Pulmonary artery endothelial cell (primary cell): ENCODE measurements around the gene B4GALT2. TPM values are rescaled to one million over a fixed set of nuclear protein-coding genes. Genes with fewer than 3 reads are reported as not detected.

Source experiments
- DNase-seq: peaks from one replicate; pipeline ENCODE4 v3.0.0-alpha.2; 2011; ENCODE audit warnings: low read depth, low spot score
- total RNA-seq: library from RNA; depleted of rRNA; stranded (reverse); fragments of >200 nt; gene quantifications from 2 replicates; pipeline ENCODE4 v1.2.3, GENCODE V29; 2014

Gene B4GALT2
- total RNA-seq, 1 donor from 2014 or later = 100 TPM

- DNase-seq = no peak
Measured at GRCh38 chr1:44002165-44002564, 23.2 kb downstream of the B4GALT2 start.

DNA sequence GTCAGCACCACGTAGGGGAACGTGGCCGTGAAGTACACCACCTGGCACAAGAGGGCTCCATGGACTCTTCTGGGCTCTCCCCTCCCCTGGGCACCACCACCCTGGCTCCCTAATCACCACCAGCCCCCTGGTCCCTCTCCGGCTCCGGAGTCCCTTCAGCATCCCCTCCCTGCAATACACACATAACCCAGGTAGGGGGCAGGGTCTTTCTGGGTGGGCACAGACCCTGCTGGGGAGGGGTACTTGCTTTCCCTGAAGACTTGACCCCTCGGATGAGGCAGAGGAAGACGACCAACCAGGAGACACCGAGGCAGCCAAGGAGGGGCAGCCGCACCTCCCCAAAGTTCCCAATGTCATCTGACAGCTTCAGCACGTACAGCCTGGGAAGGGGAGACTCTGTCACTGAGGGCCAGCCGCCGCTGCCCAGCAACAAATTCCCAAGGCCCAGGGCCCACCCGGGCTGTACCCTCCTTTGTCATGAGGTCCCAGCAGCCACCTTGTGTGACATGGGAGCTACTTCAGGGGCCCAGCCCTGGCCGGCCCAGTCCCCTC, 23.7 kb downstream of the B4GALT2 start:
- DNase-seq = no peak

DNA sequence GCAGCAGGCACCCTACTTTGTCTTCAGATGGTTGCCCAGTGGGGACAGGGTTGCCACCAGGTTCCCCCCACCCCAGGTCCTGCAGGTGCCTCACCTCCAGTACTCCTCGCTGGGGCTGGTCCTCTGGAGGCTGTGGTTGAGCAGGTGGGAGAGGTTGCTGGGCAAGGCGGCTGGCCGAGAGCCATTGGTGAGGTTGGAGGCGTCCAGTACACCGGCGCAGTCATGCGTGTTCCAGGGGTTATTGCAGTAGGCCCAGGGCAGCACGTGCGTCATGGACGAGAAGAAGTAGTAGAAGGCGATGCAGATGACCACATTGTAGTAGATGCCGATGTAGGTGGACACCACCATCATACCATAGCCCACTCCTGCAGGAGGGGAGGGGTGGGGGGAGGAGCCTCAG, 29.2 kb downstream of the B4GALT2 start:
- no peak for DNase-seq

- DNase-seq = no peak
Measured at GRCh38 chr1:44010935-44011471, 32.0 kb downstream of the B4GALT2 start.

DNA sequence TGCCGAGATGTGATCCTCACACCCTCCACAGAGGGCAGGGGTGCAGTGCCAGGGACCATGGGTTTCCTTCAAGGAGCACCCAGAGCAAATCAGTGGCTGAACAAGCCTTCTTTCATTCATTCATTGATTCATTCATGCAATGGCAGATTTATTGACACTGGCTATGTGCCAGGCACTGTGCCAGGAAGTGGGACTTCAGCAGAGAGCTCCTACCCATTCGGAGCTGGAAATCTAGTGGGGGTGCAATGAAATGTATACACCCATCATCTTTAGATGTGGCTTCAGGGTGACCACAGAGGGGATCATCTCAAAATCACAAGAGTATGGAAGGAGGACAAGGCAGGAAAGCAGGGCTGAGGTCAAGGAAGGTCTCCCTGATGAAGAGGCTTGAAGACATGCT, 33.4 kb downstream of the B4GALT2 start:
- no peak for DNase-seq

GRCh38 chr1:44012941-44013609, 34.1 kb downstream of the B4GALT2 start:
- DNase-seq = no peak

- no peak for DNase-seq
Measured at GRCh38 chr1:44013949-44014348, 34.9 kb downstream of the B4GALT2 start.

- DNase-seq = no peak
Measured at GRCh38 chr1:44014365-44015104, 35.5 kb downstream of the B4GALT2 start.

DNA sequence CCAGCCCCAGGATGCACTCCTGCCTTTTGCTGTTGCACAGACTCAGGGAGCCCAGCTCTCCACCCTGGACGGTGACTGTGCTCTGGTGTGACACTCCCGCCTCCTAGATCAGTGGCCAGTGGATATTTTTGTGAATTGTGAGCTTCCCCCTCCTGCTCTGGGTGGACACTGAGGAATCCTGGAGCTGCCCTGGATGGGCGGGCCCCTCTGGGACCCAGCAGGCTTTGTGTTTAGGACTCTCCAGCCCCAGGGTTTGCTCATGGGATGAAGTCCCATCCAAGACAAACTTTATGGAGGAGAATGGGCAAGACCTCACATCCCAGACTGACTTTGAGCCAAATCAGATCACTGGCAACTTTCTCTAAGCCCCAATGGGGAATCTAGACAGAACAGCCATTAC, 36.2 kb downstream of the B4GALT2 start:
- no peak for DNase-seq

GRCh38 chr1:44016041-44016889, 37.3 kb downstream of the B4GALT2 start:
- DNase-seq = no peak

DNA sequence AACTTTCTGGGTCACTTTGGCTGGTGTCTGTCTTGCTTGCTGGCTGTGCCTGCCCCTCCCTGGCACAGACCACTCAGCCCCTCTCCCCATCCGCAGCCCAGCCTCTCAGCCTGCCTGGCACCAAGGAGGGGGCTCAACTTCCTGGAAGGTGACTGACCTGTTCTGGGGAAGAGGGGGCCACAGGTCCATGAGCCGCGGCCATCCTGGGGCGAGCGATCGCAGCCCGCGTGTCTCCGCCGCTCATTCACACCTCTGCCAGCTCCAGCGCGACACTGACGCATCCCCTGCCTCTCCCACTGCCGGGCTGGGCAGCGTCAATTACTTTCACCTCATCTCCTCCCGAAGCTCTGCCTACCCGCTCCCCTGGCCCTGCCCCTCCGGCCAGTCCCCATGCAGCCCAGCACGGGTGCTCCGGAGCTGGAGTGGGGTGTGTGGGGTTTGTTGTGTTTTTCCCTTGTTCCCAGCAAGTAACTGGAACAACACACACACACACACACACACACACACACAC, 37.9 kb downstream of the B4GALT2 start:
- DNase-seq = no peak

DNA sequence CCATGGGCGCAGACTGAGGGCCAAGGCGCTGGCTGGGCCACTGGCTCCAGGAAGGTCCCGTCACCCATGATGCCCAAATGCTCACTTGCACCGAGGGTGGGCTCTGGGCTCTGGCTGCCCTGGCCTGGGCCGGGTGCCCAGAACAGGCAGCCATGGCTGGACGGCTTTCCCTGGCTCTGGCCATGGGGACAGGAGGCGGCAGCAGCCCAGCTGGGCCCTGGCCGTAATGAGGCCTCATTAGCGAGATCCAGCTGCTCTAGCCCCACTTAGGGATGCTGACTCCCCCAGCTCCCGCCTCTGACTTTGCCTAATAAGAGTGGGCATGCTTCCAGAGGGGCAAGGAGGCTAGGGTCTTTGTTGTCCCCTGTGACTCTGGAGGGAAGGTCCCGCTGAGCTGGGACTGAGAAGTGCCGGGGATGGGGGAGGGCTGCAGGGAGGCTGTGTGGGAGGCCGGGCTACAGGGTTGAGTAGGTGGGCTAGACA, 40.5 kb downstream of the B4GALT2 start:
- no peak for DNase-seq

DNA sequence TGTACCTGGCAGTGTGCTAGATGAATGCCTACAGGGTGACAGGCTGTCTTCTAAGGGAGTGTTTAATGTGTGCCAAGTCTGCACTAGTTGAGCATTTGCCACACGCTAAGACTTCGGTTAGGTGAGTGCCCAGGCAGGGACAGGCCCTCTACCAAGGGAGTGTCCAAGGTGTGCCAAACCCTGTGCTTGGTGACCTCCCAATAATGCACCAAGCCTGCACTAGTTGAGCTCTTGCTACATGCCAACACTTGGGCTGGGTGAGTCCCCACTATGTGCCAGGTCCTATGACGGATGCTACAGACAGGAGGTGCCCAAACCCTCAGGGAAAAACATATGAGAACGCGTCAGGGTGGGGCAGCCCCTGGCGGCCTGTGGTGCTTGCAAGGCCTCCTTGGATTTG, 41.5 kb downstream of the B4GALT2 start:
- DNase-seq = no peak

DNA sequence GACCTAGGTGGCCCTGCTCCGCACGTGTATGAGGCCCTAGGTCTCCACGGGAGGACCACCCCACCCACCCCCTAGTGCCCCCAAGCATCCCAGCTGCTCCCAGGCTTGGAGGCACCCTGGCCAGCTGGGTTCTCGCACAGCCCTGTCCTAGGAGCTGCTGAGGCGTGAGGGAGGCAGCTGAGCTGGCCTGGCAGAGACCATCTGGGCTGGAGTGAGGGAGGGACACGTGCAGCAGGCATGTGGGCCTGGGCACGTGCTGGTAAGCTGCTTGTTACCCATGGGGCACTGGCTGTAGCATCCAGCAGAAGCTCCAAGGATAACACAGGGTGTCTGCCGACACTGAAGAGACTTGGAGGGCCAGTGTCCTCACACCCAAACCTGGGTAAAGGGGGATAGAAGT, 42.1 kb downstream of the B4GALT2 start:
- no peak for DNase-seq

DNA sequence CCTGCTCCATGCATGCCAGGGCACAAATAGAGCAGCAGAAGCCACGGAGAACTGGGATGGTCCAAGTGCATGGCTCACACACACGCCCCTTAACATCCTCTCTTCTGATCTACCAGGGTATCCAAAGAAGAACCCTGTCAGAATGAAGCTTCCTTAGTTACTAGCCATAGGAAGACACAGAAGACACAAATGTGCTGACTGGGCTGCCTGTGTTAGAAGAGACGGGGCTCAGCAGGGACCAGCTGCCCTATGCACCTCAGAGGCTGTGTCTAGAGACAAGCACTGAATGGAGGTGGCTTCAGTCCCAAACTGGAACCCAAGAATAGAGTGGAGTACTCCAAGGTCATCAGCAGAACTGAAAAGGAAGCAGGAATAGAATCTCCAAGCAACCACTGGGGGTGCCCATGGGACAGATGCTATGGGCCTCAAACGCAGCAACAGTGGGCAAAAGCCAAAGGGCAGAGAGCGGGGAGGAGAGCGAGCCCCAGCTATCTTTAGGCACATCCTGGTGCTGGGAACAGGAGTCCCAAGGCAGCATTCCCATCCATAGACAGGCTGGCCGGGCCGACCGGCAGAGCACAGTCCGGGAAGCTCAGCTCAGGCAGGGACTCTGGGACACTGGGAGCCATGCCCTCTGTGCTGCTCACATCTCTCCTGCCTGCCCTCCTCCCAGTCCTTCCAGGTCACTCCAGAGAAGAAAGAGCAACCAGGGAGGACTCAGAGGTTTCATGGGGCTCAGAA, 42.7 kb downstream of the B4GALT2 start:
- no peak for DNase-seq

DNA sequence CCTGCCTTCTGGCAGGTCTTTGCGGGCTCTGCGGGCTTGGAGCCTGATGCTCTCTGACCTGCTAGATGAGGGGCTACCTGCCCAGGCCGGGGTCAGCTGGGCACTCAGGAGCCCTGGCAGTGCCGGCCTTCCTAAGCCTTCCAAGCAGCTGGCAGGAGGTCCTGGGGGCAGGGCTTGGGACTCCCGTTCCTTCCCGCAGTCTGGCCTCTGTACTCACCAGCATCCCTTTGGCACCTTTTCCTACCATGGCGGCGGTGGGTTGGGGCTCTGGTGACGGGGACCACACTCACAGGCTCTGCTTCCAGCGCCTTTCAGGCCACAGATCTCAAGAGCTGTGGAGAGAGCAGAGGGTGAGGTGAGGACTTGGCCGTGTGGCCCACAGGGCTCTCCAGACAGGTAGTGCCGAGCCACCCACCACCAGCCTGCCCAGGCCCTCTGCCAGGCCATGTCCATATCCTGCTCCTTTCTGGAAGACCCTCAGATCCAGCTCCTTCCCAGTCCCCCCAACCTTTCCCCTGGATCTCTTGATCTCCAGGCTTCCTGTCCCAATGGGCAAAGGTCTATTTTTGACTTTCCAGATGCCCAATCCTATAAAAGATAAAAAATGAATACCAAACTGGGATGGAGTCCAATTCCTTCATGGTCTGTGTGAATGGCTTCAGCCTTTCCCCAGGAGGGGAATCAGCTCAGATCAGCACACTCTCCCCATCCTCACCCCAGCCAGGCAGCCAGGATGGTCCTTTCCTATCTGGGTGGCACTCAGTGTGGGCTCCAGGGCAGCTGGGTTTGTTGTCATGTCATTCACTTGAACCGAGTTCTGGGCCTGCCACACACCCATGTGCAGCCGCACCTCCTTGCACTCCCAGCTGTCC, 45.3 kb downstream of the B4GALT2 start:
- DNase-seq = no peak

- no peak for DNase-seq
Measured at GRCh38 chr1:44024903-44025525, 46.0 kb downstream of the B4GALT2 start.

GRCh38 chr1:44025816-44026215, 46.8 kb downstream of the B4GALT2 start:
- no peak for DNase-seq

- DNase-seq = no peak
Measured at GRCh38 chr1:44027320-44027719, 48.3 kb downstream of the B4GALT2 start.
